CD4-positive, alpha-beta T cell (primary cell): ENCODE data around the gene RNF115. TPM values are rescaled to one million over a fixed set of nuclear protein-coding genes. Genes with fewer than 3 reads are reported as not detected.
"Not testable (repeated sequence)": the region's sequence is repeated elsewhere in the genome, so short reads cannot be mapped to it uniquely, and the experiment has no call there.

Experiments
- ATAC-seq: fragments of 200-7000 bp; cut with Tn5 transposase; one replicate; pipeline ENCODE4 v1.10.0; 2022; ENCODE audit warnings: mild to moderate bottlenecking; ENCODE audit not compliant: poor library complexity
- CTCF ChIA-PET: fragments of 350-600 bp; sonication (Branson Sonifier 250); formaldehyde crosslinking; loops from one replicate; lab custom pipeline; 2021; ENCODE audit warnings: antibody characterized with exemption, inconsistent platforms; lab: Charles Lee
- POLR2A ChIA-PET: fragments of 350-600 bp; sonication (Branson Sonifier 250); formaldehyde crosslinking; loops from one replicate; lab custom pipeline; 2021; ENCODE audit warnings: antibody characterized with exemption, inconsistent platforms; lab: Charles Lee
- DNase-seq, 14 experiments: peaks; one replicate each; pipeline ENCODE4 v3.0.0-alpha.2; 2013 to 2020; ENCODE audit warnings: mixed read lengths in 2 of 14
- H3K27ac ChIP-seq, 2 donors: one replicate each; pipeline versions ENCODE4 v1.5.1 to v1.7.0; 2013; ENCODE audit warnings: low read length in 2 of 2, low read depth in 1 of 2, mild to moderate bottlenecking in 1 of 2
- H3K27me3 ChIP-seq, 2 experiments: 1 replicate in 1 of 2; 2 replicates in 1 of 2; pipeline versions ENCODE4 v1.6.1 to v1.7.0; 2013; ENCODE audit warnings: low read length in 2 of 2, control low read depth in 1 of 2, mild to moderate bottlenecking in 1 of 2, moderate library complexity in 1 of 2; ENCODE audit not compliant: insufficient read depth in 2 of 2, control insufficient read depth in 1 of 2
- H3K36me3 ChIP-seq: one replicate; pipeline ENCODE4 v1.6.1; 2013; ENCODE audit warnings: low read length, control low read depth; ENCODE audit not compliant: insufficient read depth
- H3K4me1 ChIP-seq: one replicate; pipeline ENCODE4 v1.6.1; 2013; ENCODE audit warnings: low read length, control low read depth; ENCODE audit not compliant: insufficient read depth
- H3K4me3 ChIP-seq: one replicate; pipeline ENCODE4 v1.5.1; 2013; ENCODE audit warnings: mild to moderate bottlenecking, low read length, moderate library complexity
- H3K9me3 ChIP-seq, 2 experiments: 1 replicate in 1 of 2; 2 replicates in 1 of 2; pipeline versions ENCODE4 v1.6.1 to v1.7.0; 2013; ENCODE audit warnings: low read length in 2 of 2, mild to moderate bottlenecking in 2 of 2, control low read depth in 1 of 2, moderate library complexity in 1 of 2; ENCODE audit not compliant: control insufficient read depth in 1 of 2, insufficient read depth in 1 of 2
- H3K27ac Mint-ChIP-seq: one replicate; pipeline ENCODE4 v1.8.0; 2020; ENCODE audit warnings: mixed read lengths
- H3K27me3 Mint-ChIP-seq: one replicate; pipeline ENCODE4 v1.8.0; 2021; ENCODE audit warnings: mixed read lengths
- H3K36me3 Mint-ChIP-seq: one replicate; pipeline ENCODE4 v1.8.0; 2021; ENCODE audit warnings: low read depth, mixed read lengths
- H3K4me1 Mint-ChIP-seq: one replicate; pipeline ENCODE4 v1.8.0; 2021; ENCODE audit warnings: low read depth, mixed read lengths
- H3K4me3 Mint-ChIP-seq: one replicate; pipeline ENCODE4 v1.8.0; 2020; ENCODE audit warnings: mild to moderate bottlenecking, mixed read lengths
- H3K9me3 Mint-ChIP-seq: one replicate; pipeline ENCODE4 v1.8.0; 2020; ENCODE audit warnings: mixed read lengths
- intact Hi-C, 2 experiments: fragments of 100-400 bp; cut with DNase I in 1 of 2; cut with micrococcal nuclease in 1 of 2; formaldehyde crosslinking; loops; one replicate each; pipeline versions ENCODE4 v1.15.1 to v1.9.0; 2023 to 2025; cut with DNase I, micrococcal nuclease
- total RNA-seq, 174 experiments: library from RNA in 2 of 174; stranded (reverse) in 2 of 174; gene quantifications; one replicate each; pipeline ENCODE4 v1.2.3 and lab custom pipeline; 2021 to 2026
- TF ChIP-seq, protein P1 (sequence below): fragments of 200-600 bp; IDR thresholded peaks from one replicate; pipeline ENCODE4 v1.8.0; 2022; ENCODE audit warnings: antibody characterized with exemption, mild to moderate bottlenecking

The RNF115 gene
- total RNA-seq, 2 experiments from 2014 or later = 11.4 to 11.9 TPM

DNA sequence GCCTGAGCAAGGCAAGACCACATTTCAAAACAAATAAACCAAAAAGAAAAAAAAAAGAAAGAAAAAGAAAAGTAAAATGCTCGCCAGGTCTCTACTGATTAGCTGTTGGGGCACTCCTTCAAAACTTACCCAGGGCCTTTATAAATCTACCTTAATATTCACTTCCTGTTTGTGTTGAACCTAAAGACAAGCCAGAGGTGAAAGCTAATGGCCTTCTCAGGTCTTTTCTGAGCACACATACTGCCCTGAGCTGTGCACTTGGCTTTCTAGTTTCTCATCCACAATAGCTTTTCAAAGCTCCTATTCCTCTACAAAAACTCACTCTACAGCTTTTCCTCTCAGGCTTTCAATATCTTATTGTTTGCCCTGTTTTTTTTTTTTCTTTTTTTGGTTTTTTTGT lies 50.5 kb downstream of the RNF115 start:
- peak overlapping the region; percentile 69 for H3K27ac Mint-ChIP-seq
- intact Hi-C loops = no loop called here
- ChIA-PET POLR2A (interaction anchor here (0.7 to 1.1 kb wide), 2 partner anchors 14 to 51 kb away, joined by 3 read pairs; partner anchors contain the start of genes POLR3C and RNF115), CTCF (no interaction called here)
- H3K9me3 Mint-ChIP-seq = no peaks in the 10 kb centered on the region
- Histone ChIP-seq H3K9me3 (no peaks in the 10 kb centered on the region), H3K36me3 (peaks cover 20% of the 10 kb centered on the region), H3K27me3 (no peaks in the 10 kb centered on the region), H3K4me1 (no peaks in the 10 kb centered on the region), H3K4me3 (no peak overlapping the region), H3K27ac (no peak overlapping the region)
- peaks cover 10% of the 10 kb centered on the region for H3K4me1 Mint-ChIP-seq
- H3K36me3 Mint-ChIP-seq = peaks cover 56% of the 10 kb centered on the region
- no peaks in the 10 kb centered on the region for H3K27me3 Mint-ChIP-seq
- TF ChIP-seq, protein P1, sequence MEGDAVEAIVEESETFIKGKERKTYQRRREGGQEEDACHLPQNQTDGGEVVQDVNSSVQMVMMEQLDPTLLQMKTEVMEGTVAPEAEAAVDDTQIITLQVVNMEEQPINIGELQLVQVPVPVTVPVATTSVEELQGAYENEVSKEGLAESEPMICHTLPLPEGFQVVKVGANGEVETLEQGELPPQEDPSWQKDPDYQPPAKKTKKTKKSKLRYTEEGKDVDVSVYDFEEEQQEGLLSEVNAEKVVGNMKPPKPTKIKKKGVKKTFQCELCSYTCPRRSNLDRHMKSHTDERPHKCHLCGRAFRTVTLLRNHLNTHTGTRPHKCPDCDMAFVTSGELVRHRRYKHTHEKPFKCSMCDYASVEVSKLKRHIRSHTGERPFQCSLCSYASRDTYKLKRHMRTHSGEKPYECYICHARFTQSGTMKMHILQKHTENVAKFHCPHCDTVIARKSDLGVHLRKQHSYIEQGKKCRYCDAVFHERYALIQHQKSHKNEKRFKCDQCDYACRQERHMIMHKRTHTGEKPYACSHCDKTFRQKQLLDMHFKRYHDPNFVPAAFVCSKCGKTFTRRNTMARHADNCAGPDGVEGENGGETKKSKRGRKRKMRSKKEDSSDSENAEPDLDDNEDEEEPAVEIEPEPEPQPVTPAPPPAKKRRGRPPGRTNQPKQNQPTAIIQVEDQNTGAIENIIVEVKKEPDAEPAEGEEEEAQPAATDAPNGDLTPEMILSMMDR = no peak
- H3K4me3 Mint-ChIP-seq = no peak overlapping the region
- ATAC-seq (no peak), DNase-seq (no peak)

DNA sequence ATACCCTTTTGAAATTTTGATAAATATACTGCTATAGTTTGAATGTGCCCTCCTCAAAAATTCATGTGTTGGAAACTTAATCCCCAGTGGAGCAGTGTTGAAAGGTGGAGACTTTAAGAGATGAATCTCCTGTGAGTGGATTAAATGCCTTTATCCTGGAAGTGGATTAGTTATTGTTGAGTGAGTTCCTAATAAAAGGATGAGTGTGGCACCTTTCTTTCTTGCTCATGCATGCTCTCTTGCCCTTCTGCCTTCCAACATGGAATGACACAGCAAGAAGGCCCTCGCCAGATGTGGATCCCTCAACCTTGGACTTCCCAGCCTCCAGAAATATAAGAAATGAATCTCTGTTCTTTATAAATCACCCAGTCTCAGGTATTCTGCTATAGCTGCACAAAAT lies 52.8 kb downstream of the RNF115 start:
- no peak overlapping the region for H3K27ac ChIP-seq
- no peak for ATAC-seq
- Mint-ChIP-seq H3K9me3 (no peaks in the 10 kb centered on the region), H3K27ac (no peak overlapping the region), H3K4me1 (peaks cover 10% of the 10 kb centered on the region), H3K27me3 (no peaks in the 10 kb centered on the region), H3K4me3 (no peak overlapping the region), H3K36me3 (peaks cover 58% of the 10 kb centered on the region)
- H3K4me1 ChIP-seq = no peaks in the 10 kb centered on the region
- H3K4me3 ChIP-seq = no peak overlapping the region
- POLR2A ChIA-PET = no interaction called here
- intact Hi-C loops = no loop called here
- H3K9me3 ChIP-seq = no peaks in the 10 kb centered on the region
- TF ChIP-seq, protein P1 = no peak
- H3K36me3 ChIP-seq = peaks cover 20% of the 10 kb centered on the region
- CTCF ChIA-PET = no interaction called here
- no peaks in the 10 kb centered on the region for H3K27me3 ChIP-seq
- DNase-seq = no peak

DNA sequence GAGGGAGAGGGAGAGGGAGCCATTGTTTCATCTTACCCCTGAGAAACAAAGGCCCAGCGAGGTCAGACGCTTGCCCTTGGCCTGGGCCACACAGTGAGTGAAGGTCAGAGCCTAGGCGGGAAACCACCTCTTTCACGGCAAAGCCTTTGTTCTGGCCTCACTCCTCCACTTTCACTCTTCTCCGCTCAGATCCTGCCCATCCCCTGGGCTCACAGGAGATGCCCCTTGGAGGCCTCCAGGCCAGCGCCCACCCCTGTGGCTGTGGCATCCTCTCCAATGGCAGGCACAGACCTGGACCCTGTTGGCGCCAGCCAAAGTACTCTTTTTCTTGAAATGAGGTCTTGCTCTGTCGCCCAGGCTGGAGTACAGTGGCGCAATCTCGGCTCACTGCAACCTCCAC lies 55.9 kb downstream of the RNF115 start:
- POLR2A ChIA-PET, H3K4me3 ChIP-seq, ATAC-seq, H3K27ac Mint-ChIP-seq, H3K9me3 ChIP-seq, H3K4me3 Mint-ChIP-seq, DNase-seq, H3K27me3 ChIP-seq, CTCF ChIA-PET, H3K4me1 ChIP-seq, H3K27me3 Mint-ChIP-seq, H3K27ac ChIP-seq, intact Hi-C loops, H3K4me1 Mint-ChIP-seq, H3K9me3 Mint-ChIP-seq: not testable (repeated sequence)
- H3K36me3 ChIP-seq = peaks cover 20% of the 10 kb centered on the region
- peaks cover 67% of the 10 kb centered on the region for H3K36me3 Mint-ChIP-seq

GRCh38 chr1:145766926-145767325 lies 57.0 kb downstream of the RNF115 start:
- H3K4me1 ChIP-seq, H3K27ac ChIP-seq, H3K27ac Mint-ChIP-seq, POLR2A ChIA-PET, intact Hi-C loops, H3K4me1 Mint-ChIP-seq, DNase-seq, H3K4me3 Mint-ChIP-seq, H3K4me3 ChIP-seq, H3K27me3 ChIP-seq, CTCF ChIA-PET, H3K9me3 ChIP-seq, H3K27me3 Mint-ChIP-seq, H3K9me3 Mint-ChIP-seq, ATAC-seq: not testable (repeated sequence)
- H3K36me3 ChIP-seq = peaks cover 24% of the 10 kb centered on the region
- H3K36me3 Mint-ChIP-seq = peaks cover 67% of the 10 kb centered on the region

DNA sequence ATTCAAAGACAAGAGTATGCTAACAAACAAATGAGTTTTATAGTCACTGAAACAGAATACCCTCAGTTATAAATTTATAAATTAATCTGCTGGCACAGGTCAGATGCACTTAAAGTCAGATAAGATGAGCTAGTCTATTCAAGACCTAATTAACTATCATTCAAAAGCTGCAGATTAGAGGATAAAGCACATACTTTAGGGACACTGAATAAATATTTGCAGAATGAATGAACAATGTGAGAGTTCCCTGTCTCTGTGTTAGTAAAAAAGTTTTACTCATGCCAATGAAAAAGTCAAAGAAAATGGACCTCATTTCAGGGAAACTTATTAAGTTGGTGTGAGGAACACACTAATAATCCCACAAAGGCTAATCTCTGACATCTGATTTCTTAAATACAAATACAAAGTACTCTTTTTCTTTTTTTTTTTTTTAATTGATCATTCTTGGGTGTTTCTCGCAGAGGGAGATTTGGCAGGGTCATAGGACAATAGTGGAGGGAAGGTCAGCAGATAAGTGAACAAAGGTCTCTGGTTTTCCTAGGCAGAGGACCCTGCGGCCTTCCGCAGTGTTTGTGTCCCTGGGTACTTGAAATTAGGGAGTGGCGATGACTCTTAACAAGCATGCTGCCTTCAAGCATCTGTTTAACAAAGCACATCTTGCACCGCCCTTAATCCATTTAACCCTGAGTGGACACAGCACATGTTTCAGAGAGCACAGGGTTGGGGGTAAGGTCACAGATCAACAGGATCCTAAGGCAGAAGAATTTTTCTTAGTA lies 58.1 kb downstream of the RNF115 start:
- H3K27ac Mint-ChIP-seq, H3K4me3 Mint-ChIP-seq, H3K27me3 ChIP-seq, H3K4me1 ChIP-seq, POLR2A ChIA-PET, intact Hi-C loops, ATAC-seq, H3K4me3 ChIP-seq, H3K9me3 ChIP-seq, DNase-seq, H3K9me3 Mint-ChIP-seq, H3K4me1 Mint-ChIP-seq, CTCF ChIA-PET, H3K27ac ChIP-seq, H3K27me3 Mint-ChIP-seq: not testable (repeated sequence)
- H3K36me3 Mint-ChIP-seq = peaks cover 67% of the 10 kb centered on the region
- H3K36me3 ChIP-seq = peaks cover 18% of the 10 kb centered on the region

GRCh38 chr1:145765127-145765526 lies 58.8 kb downstream of the RNF115 start:
- H3K4me3 Mint-ChIP-seq, H3K9me3 Mint-ChIP-seq, intact Hi-C loops, H3K9me3 ChIP-seq, H3K4me3 ChIP-seq, H3K27ac Mint-ChIP-seq, H3K4me1 Mint-ChIP-seq, CTCF ChIA-PET, H3K4me1 ChIP-seq, H3K27me3 Mint-ChIP-seq, ATAC-seq, DNase-seq, H3K27me3 ChIP-seq, H3K27ac ChIP-seq, POLR2A ChIA-PET: not testable (repeated sequence)
- H3K36me3 ChIP-seq = peaks cover 15% of the 10 kb centered on the region
- peaks cover 65% of the 10 kb centered on the region for H3K36me3 Mint-ChIP-seq
